Common myeloid progenitor, CD34-positive (primary cell): Measurements from ENCODE around the gene PTGFR.

ENCODE experiments used
- CTCF ChIA-PET: fragments of 350-600 bp; sonication (Branson Sonifier 250); formaldehyde crosslinking; loops from one replicate; lab custom pipeline; 2021; ENCODE audit warnings: antibody characterized with exemption; lab: Charles Lee
- POLR2A ChIA-PET: fragments of 350-600 bp; sonication (Branson Sonifier 250); formaldehyde crosslinking; loops from one replicate; lab custom pipeline; 2021; ENCODE audit warnings: antibody characterized with exemption; lab: Charles Lee
- DNase-seq, 3 donors: peaks; one replicate each; pipeline versions ENCODE4 v3.0.0 to v3.0.0-alpha.2; 2013
- H3K27ac ChIP-seq, 2 experiments: 1 replicate in 1 of 2; 2 replicates in 1 of 2; pipeline ENCODE4 v1.7.0; 2013; ENCODE audit warnings: inconsistent platforms in 2 of 2, low read length in 2 of 2, mild to moderate bottlenecking in 2 of 2, low read depth in 1 of 2, moderate library complexity in 1 of 2; ENCODE audit not compliant: severe bottlenecking in 2 of 2, insufficient read depth in 1 of 2, poor library complexity in 1 of 2
- H3K27me3 ChIP-seq, 5 experiments: replicated peaks in 2 of 5; 1 replicate in 3 of 5; 2 replicates in 2 of 5; pipeline versions ENCODE4 v1.6.1 to v1.7.0; 2013; ENCODE audit warnings: low read length in 4 of 5, mild to moderate bottlenecking in 2 of 5, moderate library complexity in 2 of 5, inconsistent platforms in 1 of 5; ENCODE audit not compliant: insufficient read depth in 5 of 5, control insufficient read depth in 4 of 5
- H3K36me3 ChIP-seq, 4 experiments: 1 replicate in 2 of 4; 2 replicates in 2 of 4; pipeline versions ENCODE4 v1.6.1 to v1.7.0; 2013; ENCODE audit warnings: low read length in 3 of 4, control low read depth in 1 of 4, mild to moderate bottlenecking in 1 of 4; ENCODE audit not compliant: control insufficient read depth in 4 of 4, insufficient read depth in 4 of 4
- H3K4me1 ChIP-seq, 4 experiments: 1 replicate in 3 of 4; 2 replicates in 1 of 4; pipeline versions ENCODE4 v1.6.1 to v1.7.1; 2013; ENCODE audit warnings: low read length in 3 of 4, mild to moderate bottlenecking in 3 of 4, control low read depth in 1 of 4, inconsistent platforms in 1 of 4, moderate library complexity in 1 of 4; ENCODE audit not compliant: control insufficient read depth in 4 of 4, insufficient read depth in 4 of 4; ENCODE audit errors: control extremely low read depth in 1 of 4
- H3K4me3 ChIP-seq, 7 experiments: 1 replicate in 4 of 7; 2 replicates in 3 of 7; pipeline versions ENCODE4 v1.5.1 to v1.7.0; 2013; ENCODE audit warnings: mild to moderate bottlenecking in 7 of 7, low read length in 6 of 7, moderate library complexity in 6 of 7, inconsistent platforms in 2 of 7, low read depth in 2 of 7, control low read depth in 1 of 7; ENCODE audit not compliant: insufficient read depth in 4 of 7, control insufficient read depth in 1 of 7; ENCODE audit errors: extremely low read depth in 1 of 7
- H3K9me3 ChIP-seq, 5 experiments: 1 replicate in 4 of 5; 2 replicates in 1 of 5; pipeline versions ENCODE4 v1.6.1 to v1.7.1; 2013; ENCODE audit warnings: low read length in 4 of 5, mild to moderate bottlenecking in 2 of 5, inconsistent platforms in 1 of 5, low read depth in 1 of 5, moderate library complexity in 1 of 5; ENCODE audit not compliant: control insufficient read depth in 4 of 5, insufficient read depth in 2 of 5; ENCODE audit errors: control extremely low read depth in 1 of 5
- WGBS: methylation state at CpG from one replicate; pipeline ENCODE4 v1.1.5; 2013; ENCODE audit not compliant: insufficient coverage; 5-methylcytosine and 5-hydroxymethylcytosine counted together

Gene PTGFR

DNA sequence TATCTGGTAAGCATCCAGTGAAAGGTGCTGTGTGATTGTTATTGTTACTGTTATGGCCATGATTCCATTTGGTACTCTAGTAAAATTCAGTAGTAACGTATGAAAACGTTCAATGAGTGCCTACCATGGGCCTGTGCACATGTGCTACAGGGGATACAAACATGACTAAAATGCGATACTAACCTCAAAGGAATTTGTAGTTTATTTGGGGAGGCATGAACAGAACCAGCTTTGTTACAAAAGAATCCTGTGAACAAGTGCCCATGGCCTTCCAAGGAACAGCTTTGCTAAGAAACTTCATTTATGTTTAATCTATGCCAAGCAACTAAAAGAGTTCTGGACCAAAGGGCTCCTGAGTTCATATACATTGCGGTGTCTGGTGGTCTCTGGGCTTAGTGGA is 28.7 kb downstream of the PTGFR start:
- H3K36me3 ChIP-seq = no peaks in the 10 kb centered on the region
- H3K27me3 ChIP-seq = no peaks in the 10 kb centered on the region
- no peak overlapping the region for H3K4me3 ChIP-seq
- no peak for DNase-seq
- WGBS = 94% methylated on average over 3 of the region's 4 CpGs
- CTCF ChIA-PET = no interaction called here
- no peak overlapping the region for H3K27ac ChIP-seq
- POLR2A ChIA-PET = no interaction called here
- H3K9me3 ChIP-seq = no peaks in the 10 kb centered on the region
- H3K4me1 ChIP-seq = no peaks in the 10 kb centered on the region

DNA sequence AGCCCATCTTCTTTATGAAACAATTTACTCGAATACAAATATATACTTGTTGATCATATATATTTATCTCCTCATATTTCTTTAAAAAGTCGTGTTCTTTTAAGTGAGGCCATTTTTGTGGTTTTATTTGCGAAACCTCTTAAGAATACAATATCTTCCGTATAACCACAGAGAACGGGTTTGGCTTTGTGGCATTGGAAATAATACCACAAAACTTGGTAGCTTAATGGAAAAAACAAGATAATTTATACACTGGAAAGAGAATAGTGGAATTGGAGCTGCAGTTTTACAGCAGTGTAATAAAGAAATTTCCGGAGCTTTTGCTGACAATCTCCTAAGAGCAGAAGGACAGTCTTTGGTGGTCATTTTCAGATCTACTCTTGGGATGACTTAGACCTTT is 29.4 kb downstream of the PTGFR start:
- WGBS = 89% methylated on average over 1 of the region's 6 CpGs
- Histone ChIP-seq H3K9me3 (no peaks in the 10 kb centered on the region), H3K27me3 (no peaks in the 10 kb centered on the region), H3K4me1 (no peaks in the 10 kb centered on the region), H3K4me3 (no peak overlapping the region), H3K27ac (no peak overlapping the region), H3K36me3 (no peaks in the 10 kb centered on the region)
- ChIA-PET POLR2A (no interaction called here), CTCF (no interaction called here)
- DNase-seq = no peak

GRCh38 chr1:78520843-78521242 is 30.1 kb downstream of the PTGFR start:
- ChIA-PET POLR2A (no interaction called here), CTCF (no interaction called here)
- 87% methylated on average over 2 of the region's 3 CpGs for WGBS

GRCh38 chr1:78522136-78522535 is 31.4 kb downstream of the PTGFR start:
- 92% methylated on average over 1 of the region's 2 CpGs for WGBS
- ChIA-PET POLR2A (no interaction called here), CTCF (no interaction called here)
- Histone ChIP-seq H3K27ac (no peak overlapping the region), H3K27me3 (no peaks in the 10 kb centered on the region), H3K4me1 (no peaks in the 10 kb centered on the region), H3K36me3 (no peaks in the 10 kb centered on the region), H3K9me3 (no peaks in the 10 kb centered on the region), H3K4me3 (no peak overlapping the region)
- DNase-seq = no peak

More at GRCh38 chr1:78520843-78521242, 30.1 kb downstream of the PTGFR start:
- Histone ChIP-seq H3K9me3 (no peaks in the 10 kb centered on the region), H3K27me3 (no peaks in the 10 kb centered on the region), H3K4me1 (no peaks in the 10 kb centered on the region), H3K27ac (no peak overlapping the region), H3K4me3 (no peak overlapping the region), H3K36me3 (no peaks in the 10 kb centered on the region)
- no peak for DNase-seq

DNA sequence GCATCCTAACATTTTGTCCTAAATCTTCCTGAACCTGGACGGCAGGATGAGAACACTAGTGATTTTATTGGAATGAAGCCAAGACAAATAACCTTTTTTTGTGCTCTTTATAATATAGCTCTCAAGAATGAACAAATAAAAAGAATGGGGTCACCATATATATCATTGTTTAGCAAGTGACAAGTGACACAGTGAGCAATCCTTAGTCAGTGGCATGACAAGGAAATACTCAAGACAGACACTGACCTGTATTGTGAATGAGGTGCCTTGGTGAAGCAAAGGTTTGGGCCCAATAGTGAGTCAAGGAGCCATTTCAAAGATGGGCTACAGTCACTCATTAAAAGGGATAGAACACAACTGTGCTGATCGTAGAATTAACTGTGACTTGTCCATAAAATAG is 35.7 kb downstream of the PTGFR start:
- Histone ChIP-seq H3K4me3 (no peak overlapping the region), H3K9me3 (no peaks in the 10 kb centered on the region), H3K27me3 (no peaks in the 10 kb centered on the region), H3K36me3 (no peaks in the 10 kb centered on the region), H3K4me1 (no peaks in the 10 kb centered on the region), H3K27ac (no peak overlapping the region)
- no peak for DNase-seq
- ChIA-PET POLR2A (no interaction called here), CTCF (no interaction called here)
- 100% methylated on average over 1 of the region's 2 CpGs for WGBS

- Histone ChIP-seq H3K36me3 (no peaks in the 10 kb centered on the region), H3K9me3 (no peaks in the 10 kb centered on the region), H3K4me3 (no peak overlapping the region), H3K27me3 (no peaks in the 10 kb centered on the region), H3K4me1 (no peaks in the 10 kb centered on the region), H3K27ac (no peak overlapping the region)
- DNase-seq = no peak
- 100% methylated on average over 2 of the region's 2 CpGs for WGBS
- ChIA-PET POLR2A (no interaction called here), CTCF (no interaction called here)
These were observed 36.9 kb downstream of the PTGFR start for GRCh38 chr1:78527706-78528105.

GRCh38 chr1:78533527-78533926 is 42.8 kb downstream of the PTGFR start:
- no peaks in the 10 kb centered on the region for H3K9me3 ChIP-seq
- POLR2A ChIA-PET = no interaction called here
- DNase-seq = no peak
- no peaks in the 10 kb centered on the region for H3K4me1 ChIP-seq
- H3K36me3 ChIP-seq = no peaks in the 10 kb centered on the region
- H3K27ac ChIP-seq = no peak overlapping the region
- no peak overlapping the region for H3K4me3 ChIP-seq
- 80% methylated on average over 1 of the region's 4 CpGs for WGBS
- no peaks in the 10 kb centered on the region for H3K27me3 ChIP-seq
- CTCF ChIA-PET = no interaction called here
